Measurements from ENCODE around the gene MPL.

- TF ChIP-seq CTCF (IDR thresholded peaks at IDR 0.05) = no peak
- TF ChIP-seq POLR2A (IDR thresholded peaks at IDR 0.05) = no peak
Observed at GRCh38 chr1:43396059-43396458, 58.4 kb downstream of the MPL start.
